Common myeloid progenitor, CD34-positive (primary cell): ENCODE measurements around the gene ACTMAP.

Experiments
- CTCF ChIA-PET: fragments of 350-600 bp; sonication (Branson Sonifier 250); formaldehyde crosslinking; loops from one replicate; lab custom pipeline; 2021; ENCODE audit warnings: antibody characterized with exemption; lab: Charles Lee
- POLR2A ChIA-PET: fragments of 350-600 bp; sonication (Branson Sonifier 250); formaldehyde crosslinking; loops from one replicate; lab custom pipeline; 2021; ENCODE audit warnings: antibody characterized with exemption; lab: Charles Lee
- DNase-seq, 3 donors: peaks; one replicate each; pipeline versions ENCODE4 v3.0.0 to v3.0.0-alpha.2; 2013
- H3K27ac ChIP-seq, 2 experiments: 1 replicate in 1 of 2; 2 replicates in 1 of 2; pipeline ENCODE4 v1.7.0; 2013; ENCODE audit warnings: inconsistent platforms in 2 of 2, low read length in 2 of 2, mild to moderate bottlenecking in 2 of 2, low read depth in 1 of 2, moderate library complexity in 1 of 2; ENCODE audit not compliant: severe bottlenecking in 2 of 2, insufficient read depth in 1 of 2, poor library complexity in 1 of 2
- H3K27me3 ChIP-seq, 5 experiments: replicated peaks in 2 of 5; 1 replicate in 3 of 5; 2 replicates in 2 of 5; pipeline versions ENCODE4 v1.6.1 to v1.7.0; 2013; ENCODE audit warnings: low read length in 4 of 5, mild to moderate bottlenecking in 2 of 5, moderate library complexity in 2 of 5, inconsistent platforms in 1 of 5; ENCODE audit not compliant: insufficient read depth in 5 of 5, control insufficient read depth in 4 of 5
- H3K36me3 ChIP-seq, 4 experiments: 1 replicate in 2 of 4; 2 replicates in 2 of 4; pipeline versions ENCODE4 v1.6.1 to v1.7.0; 2013; ENCODE audit warnings: low read length in 3 of 4, control low read depth in 1 of 4, mild to moderate bottlenecking in 1 of 4; ENCODE audit not compliant: control insufficient read depth in 4 of 4, insufficient read depth in 4 of 4
- H3K4me1 ChIP-seq, 4 experiments: 1 replicate in 3 of 4; 2 replicates in 1 of 4; pipeline versions ENCODE4 v1.6.1 to v1.7.1; 2013; ENCODE audit warnings: low read length in 3 of 4, mild to moderate bottlenecking in 3 of 4, control low read depth in 1 of 4, inconsistent platforms in 1 of 4, moderate library complexity in 1 of 4; ENCODE audit not compliant: control insufficient read depth in 4 of 4, insufficient read depth in 4 of 4; ENCODE audit errors: control extremely low read depth in 1 of 4
- H3K4me3 ChIP-seq, 7 experiments: 1 replicate in 4 of 7; 2 replicates in 3 of 7; pipeline versions ENCODE4 v1.5.1 to v1.7.0; 2013; ENCODE audit warnings: mild to moderate bottlenecking in 7 of 7, low read length in 6 of 7, moderate library complexity in 6 of 7, inconsistent platforms in 2 of 7, low read depth in 2 of 7, control low read depth in 1 of 7; ENCODE audit not compliant: insufficient read depth in 4 of 7, control insufficient read depth in 1 of 7; ENCODE audit errors: extremely low read depth in 1 of 7
- H3K9me3 ChIP-seq, 5 experiments: 1 replicate in 4 of 5; 2 replicates in 1 of 5; pipeline versions ENCODE4 v1.6.1 to v1.7.1; 2013; ENCODE audit warnings: low read length in 4 of 5, mild to moderate bottlenecking in 2 of 5, inconsistent platforms in 1 of 5, low read depth in 1 of 5, moderate library complexity in 1 of 5; ENCODE audit not compliant: control insufficient read depth in 4 of 5, insufficient read depth in 2 of 5; ENCODE audit errors: control extremely low read depth in 1 of 5
- WGBS: methylation state at CpG from one replicate; pipeline ENCODE4 v1.1.5; 2013; ENCODE audit not compliant: insufficient coverage; 5-methylcytosine and 5-hydroxymethylcytosine counted together

The ACTMAP gene

GRCh38 chr19:40763526-40763925, 13.2 kb upstream of the ACTMAP start:
- Histone ChIP-seq H3K27me3 (no peaks in the 10 kb centered on the region), H3K4me3 (no peak overlapping the region), H3K4me1 (peaks cover 0 to under 1% (median 0%) of the 10 kb centered on the region in 4 experiments), H3K27ac (no peak overlapping the region), H3K9me3 (no peaks in the 10 kb centered on the region), H3K36me3 (peaks cover 24 to 79% (median 64%) of the 10 kb centered on the region in 4 experiments)
- POLR2A ChIA-PET, result no interaction called here
- 100% methylated on average over 4 of the region's 7 CpGs for WGBS
- DNase-seq, result no peak
- CTCF ChIA-PET, result no interaction called here

GRCh38 chr19:40762754-40763470, 12.6 kb upstream of the ACTMAP start:
- Histone ChIP-seq H3K4me1 (no peaks in the 10 kb centered on the region), H3K27ac (no peak overlapping the region)
- CTCF ChIA-PET, result no interaction called here

GRCh38 chr19:40759352-40759751, 9.1 kb upstream of the ACTMAP start:
- H3K27me3 ChIP-seq, result no peaks in the 10 kb centered on the region
- no peak overlapping the region for H3K27ac ChIP-seq
- H3K4me1 ChIP-seq, result peaks cover 0 to 22% (median 12%) of the 10 kb centered on the region in 4 experiments
- WGBS, result 97% methylated on average over 8 of the region's 13 CpGs
- CTCF ChIA-PET, result no interaction called here
- no peak overlapping the region for H3K4me3 ChIP-seq
- no peak for DNase-seq
- H3K9me3 ChIP-seq, result no peaks in the 10 kb centered on the region
- peaks cover 30 to 84% (median 69%) of the 10 kb centered on the region in 4 experiments for H3K36me3 ChIP-seq
- POLR2A ChIA-PET, result no interaction called here

More at GRCh38 chr19:40762754-40763470, 12.6 kb upstream of the ACTMAP start:
- H3K4me3 ChIP-seq, result no peak overlapping the region
- no peaks in the 10 kb centered on the region for H3K9me3 ChIP-seq
- WGBS, result 86% methylated on average over 16 of the region's 17 CpGs
- DNase-seq, result no peak
- peaks cover 28 to 85% (median 70%) of the 10 kb centered on the region in 4 experiments for H3K36me3 ChIP-seq
- POLR2A ChIA-PET, result no interaction called here
- no peaks in the 10 kb centered on the region for H3K27me3 ChIP-seq

- no peaks in the 10 kb centered on the region for H3K27me3 ChIP-seq
- no peak overlapping the region for H3K27ac ChIP-seq
- no peak for DNase-seq
- H3K9me3 ChIP-seq, result no peaks in the 10 kb centered on the region
- H3K4me3 ChIP-seq, result no peak overlapping the region
- peaks cover 0 to 30% (median 14%) of the 10 kb centered on the region in 4 experiments for H3K4me1 ChIP-seq
- 94% methylated on average over 2 of the region's 3 CpGs for WGBS
- ChIA-PET CTCF (no interaction called here), POLR2A (interaction anchor here (2.7 kb wide), 1 partner anchor 19 kb away, joined by 9 read pairs; the partner anchor contains the start of gene RAB4B)
- H3K36me3 ChIP-seq, result peaks cover 26 to 77% (median 62%) of the 10 kb centered on the region in 4 experiments
These were observed 8.2 kb upstream of the ACTMAP start for GRCh38 chr19:40758491-40758890.

GRCh38 chr19:40756502-40757110, 6.3 kb upstream of the ACTMAP start:
- POLR2A ChIA-PET, result interaction anchor here (2.7 kb wide), 1 partner anchor 21 kb away, joined by 9 read pairs; the partner anchor contains the start of gene RAB4B
- H3K4me3 ChIP-seq, result no peak overlapping the region
- H3K27ac ChIP-seq, result peak overlapping the region in 1 of 2 experiments; percentile 51
- CTCF ChIA-PET, result interaction anchor here (0.8 to 2.3 kb wide), 3 partner anchors 10 to 93 kb away, joined by 3 to 9 read pairs (median 3); no protein-coding TSS in a partner anchor
- no peaks in the 10 kb centered on the region for H3K27me3 ChIP-seq
- peaks cover 21 to 62% (median 47%) of the 10 kb centered on the region in 4 experiments for H3K36me3 ChIP-seq
- WGBS, result 91% methylated on average over 10 of the region's 11 CpGs
- no peak for DNase-seq
- peaks cover 2 to 43% (median 28%) of the 10 kb centered on the region in 4 experiments for H3K4me1 ChIP-seq
- no peaks in the 10 kb centered on the region for H3K9me3 ChIP-seq

- Histone ChIP-seq H3K36me3 (peaks cover 18 to 55% (median 43%) of the 10 kb centered on the region in 4 experiments), H3K4me1 (peaks cover 2 to 49% (median 31%) of the 10 kb centered on the region in 4 experiments), H3K4me3 (no peak overlapping the region), H3K27ac (peak overlapping the region in 1 of 2 experiments; percentile 51), H3K9me3 (no peaks in the 10 kb centered on the region), H3K27me3 (no peaks in the 10 kb centered on the region)
- no peak for DNase-seq
- 93% methylated on average over 8 of the region's 8 CpGs for WGBS
- ChIA-PET CTCF (interaction anchor here (0.8 to 2.3 kb wide), 3 partner anchors 11 to 92 kb away, joined by 3 to 9 read pairs (median 3); no protein-coding TSS in a partner anchor), POLR2A (no interaction called here)
These were observed 5.5 kb upstream of the ACTMAP start for GRCh38 chr19:40755791-40756190.
